Endothelial cell of umbilical vein (primary cell): ENCODE results near the gene RECQL5. TPM values are rescaled to one million over a fixed set of nuclear protein-coding genes. Genes with fewer than 3 reads are reported as not detected.

Source experiments
- BruUV-seq: library from RNA; stranded (reverse); fragments of 400-500 nt; replicated peaks from 2 replicates; lab custom pipeline; 2021; lab: Mats Ljungman, UMichigan
- CTCF ChIA-PET: fragments of 300-600, 350-600 bp; sonication (Branson Sonifier 250); formaldehyde crosslinking; loops from one replicate; lab custom pipeline; 2021; ENCODE audit warnings: antibody characterized with exemption, inconsistent platforms; lab: Charles Lee
- POLR2A ChIA-PET: fragments of 300-600, 350-600 bp; sonication (Branson Sonifier 250); formaldehyde crosslinking; loops from one replicate; lab custom pipeline; 2021; ENCODE audit warnings: antibody characterized with exemption, inconsistent platforms; lab: Charles Lee
- DNase-seq: peaks from one replicate; pipeline ENCODE4 v3.0.0-alpha.2; 2011; ENCODE audit warnings: low read depth, low spot score
- FAIRE-seq: peaks from 2 replicates; lab custom pipeline; 2011; peaks lifted over from hg19 to GRCh38; lab: Jason Lieb, UNC
- H2AFZ ChIP-seq: 2 replicates; pipeline ENCODE4 v1.6.0; 2012; ENCODE audit warnings: low read depth, low read length, control low read depth, inconsistent platforms
- H3K27ac ChIP-seq: 2 replicates; pipeline ENCODE4 v1.5.1; 2011; ENCODE audit warnings: low read depth, mild to moderate bottlenecking, control low read depth, low read length, moderate library complexity; ENCODE audit not compliant: insufficient read depth
- H3K27me3 ChIP-seq, 2 experiments: 2 replicates each; pipeline versions ENCODE4 v1.6.0 to v1.6.1; 2011; ENCODE audit warnings: low read length in 2 of 2, mixed read lengths in 1 of 2; ENCODE audit not compliant: control insufficient read depth in 2 of 2, insufficient read depth in 2 of 2
- H3K36me3 ChIP-seq, 2 experiments: 2 replicates in 1 of 2; 3 replicates in 1 of 2; pipeline ENCODE4 v1.5.1; 2011; ENCODE audit warnings: low read length in 2 of 2, mild to moderate bottlenecking in 1 of 2, moderate library complexity in 1 of 2; ENCODE audit not compliant: control insufficient read depth in 2 of 2, insufficient read depth in 2 of 2; ENCODE audit errors: extremely low read depth in 1 of 2
- H3K4me1 ChIP-seq: 3 replicates; pipeline ENCODE4 v1.5.1; 2011; ENCODE audit warnings: mild to moderate bottlenecking, low read length; ENCODE audit not compliant: control insufficient read depth, insufficient read depth; ENCODE audit errors: extremely low read depth
- H3K4me2 ChIP-seq: 2 replicates; pipeline ENCODE4 v1.6.1; 2011; ENCODE audit warnings: low read length, control low read depth, mixed read lengths; ENCODE audit not compliant: insufficient read depth
- H3K4me3 ChIP-seq, 3 experiments: fragments of 200-600 bp in 1 of 3; sonication (generic), shearing (Covaris generic) in 1 of 3; replicated peaks in 1 of 3; 2 replicates each; pipeline ENCODE4 v1.5.1; 2011 to 2016; ENCODE audit warnings: control low read depth in 3 of 3, low read length in 3 of 3, mild to moderate bottlenecking in 2 of 3, inconsistent platforms in 1 of 3, low read depth in 1 of 3, moderate library complexity in 1 of 3; ENCODE audit not compliant: insufficient read depth in 1 of 3
- H3K79me2 ChIP-seq: 2 replicates; pipeline ENCODE4 v1.6.0; 2012; ENCODE audit warnings: low read length, inconsistent platforms; ENCODE audit not compliant: control insufficient read depth, insufficient read depth
- H3K9ac ChIP-seq: replicated peaks from 2 replicates; pipeline ENCODE3; 2011; ENCODE audit warnings: low read length, control low read depth; ENCODE audit not compliant: insufficient read depth; ENCODE audit errors: extremely low read depth
- H3K9me1 ChIP-seq: replicated peaks from 3 replicates; pipeline ENCODE4 v1.6.0; 2011; ENCODE audit warnings: mild to moderate bottlenecking, low read length; ENCODE audit not compliant: control insufficient read depth, insufficient read depth; ENCODE audit errors: extremely low read depth
- H3K9me3 ChIP-seq: replicated peaks from 2 replicates; pipeline ENCODE4 v1.5.1; 2012; ENCODE audit warnings: low read length, inconsistent platforms; ENCODE audit not compliant: control insufficient read depth, insufficient read depth
- H4K20me1 ChIP-seq: replicated peaks from 2 replicates; pipeline ENCODE3; 2011; ENCODE audit warnings: mild to moderate bottlenecking, low read length; ENCODE audit not compliant: control insufficient read depth, insufficient read depth; ENCODE audit errors: extremely low read depth
- CTCF ChIP-seq, 2 donors: IDR thresholded peaks; 1 replicate in 1 of 2; 2 replicates in 1 of 2; pipeline ENCODE4 v1.5.1; 2011; ENCODE audit warnings: low read length in 2 of 2, mild to moderate bottlenecking in 2 of 2, moderate library complexity in 2 of 2, control low read depth in 1 of 2, inconsistent platforms in 1 of 2, low read depth in 1 of 2; ENCODE audit not compliant: insufficient read depth in 1 of 2; ENCODE audit errors: extremely low read depth in 1 of 2
- FOS ChIP-seq: IDR thresholded peaks from 2 replicates; pipeline ENCODE4 v1.6.1; 2011; ENCODE audit warnings: mild to moderate bottlenecking, low read length, moderate library complexity, borderline replicate concordance; ENCODE audit not compliant: insufficient read depth
- GATA2 ChIP-seq: IDR thresholded peaks from 2 replicates; pipeline ENCODE4 v1.7.0; 2011; ENCODE audit warnings: low read depth, mild to moderate bottlenecking, moderate library complexity, mixed read lengths, low read length; ENCODE audit not compliant: insufficient read length, insufficient read depth
- JUN ChIP-seq: IDR thresholded peaks from 2 replicates; pipeline ENCODE4 v1.6.1; 2011; ENCODE audit warnings: borderline replicate concordance, low read depth; ENCODE audit not compliant: insufficient read length, insufficient read depth
- POLR2AphosphoS5 ChIP-seq: IDR thresholded peaks from 2 replicates; pipeline ENCODE4 v1.6.1; 2012; ENCODE audit warnings: low read depth, mild to moderate bottlenecking, control low read depth, low read length, moderate library complexity; ENCODE audit not compliant: insufficient read depth
- dilution Hi-C: fragments of 300-500 bp; cut with MboI; formaldehyde crosslinking; loops from one replicate; pipeline ENCODE4 v1.15.0; 2019; ENCODE audit warnings: low sequenced_read_pairs; ENCODE audit not compliant: extremely low pct_ligation_motif_present
- intact Hi-C: fragments of 100-400 bp; cut with micrococcal nuclease; formaldehyde crosslinking; loops from one replicate; pipeline ENCODE4 v1.10.0; 2022
- polyA plus RNA-seq, 4 experiments: library from polyadenylated mRNA; depleted of rRNA in 3 of 4; stranded (reverse) in 3 of 4; unstranded in 1 of 4; fragments of >200 nt; gene quantifications; 2 replicates each; pipeline versions ENCODE4 v1.2.1 to v1.2.3, GENCODE V29; 2011 to 2012; ENCODE audit warnings: missing spikeins in 1 of 4
- total RNA-seq: library from RNA; stranded (reverse); gene quantifications from 2 replicates; pipeline ENCODE4 v1.2.3, GENCODE V29; 2021

The RECQL5 gene
- total and polyA plus RNA-seq, 2 donors (not counting 3 experiments of a cell fraction or from before 2014, with no cell fraction given): 21.3 to 30.7 TPM

DNA sequence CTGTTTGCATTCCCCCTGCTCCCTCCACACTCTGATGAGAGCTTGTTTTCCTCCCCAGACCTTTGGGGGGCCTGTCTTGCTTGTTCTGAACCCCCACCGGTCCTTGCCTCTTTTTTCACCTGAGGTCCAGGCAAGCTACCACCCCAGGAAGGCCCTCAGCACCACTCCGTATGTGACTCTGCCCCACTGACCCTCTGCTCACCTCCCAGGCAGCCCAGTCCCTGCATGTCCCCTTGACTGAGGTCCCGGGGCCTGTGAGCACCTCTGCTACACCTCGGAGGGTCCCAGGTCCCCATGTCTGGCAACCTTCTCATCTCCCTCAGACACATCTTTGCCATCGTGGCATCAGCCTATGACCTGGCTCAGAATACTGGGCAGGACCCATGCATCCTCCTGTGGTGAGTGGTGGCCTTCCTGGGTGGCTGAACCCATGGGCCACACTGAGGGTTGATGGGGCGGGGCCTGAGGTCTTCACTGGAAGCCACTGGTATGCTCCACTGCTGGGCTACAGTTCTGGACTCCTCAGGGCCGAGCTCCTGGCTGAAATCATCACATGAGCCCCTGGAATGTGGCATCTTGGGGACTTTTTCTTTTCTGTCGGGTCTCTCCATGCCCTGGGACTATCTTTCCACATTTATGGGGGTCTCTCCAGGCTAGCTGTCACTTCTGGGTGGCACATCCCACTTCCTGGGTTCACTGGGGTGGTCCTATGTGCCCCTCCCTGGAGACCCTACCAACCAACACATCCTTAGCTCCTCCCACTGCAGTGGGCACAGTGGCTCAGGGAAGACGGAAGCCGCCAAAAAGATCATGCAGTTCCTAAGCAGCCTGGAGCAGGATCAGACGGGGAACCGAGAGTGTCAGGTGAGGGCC lies 75.9 kb downstream of the RECQL5 start:
- Histone ChIP-seq H3K4me2 (no peak overlapping the region), H3K4me3 (no peak overlapping the region), H3K4me1 (peaks cover 3% of the 10 kb centered on the region), H4K20me1 (no peaks in the 10 kb centered on the region), H3K27me3 (no peaks in the 10 kb centered on the region), H3K79me2 (no peaks in the 10 kb centered on the region), H3K9me3 (no peaks in the 10 kb centered on the region), H3K27ac (no peak overlapping the region), H2AFZ (no peak overlapping the region), H3K36me3 (no peaks in the 10 kb centered on the region), H3K9me1 (no peaks in the 10 kb centered on the region), H3K9ac (no peak overlapping the region)
- TF ChIP-seq FOS: no peak
- no peak for TF ChIP-seq GATA2
- TF ChIP-seq POLR2AphosphoS5: no peak
- no peak for TF ChIP-seq CTCF (IDR thresholded peaks at IDR 0.05; ENCODE audit: extremely low read depth in 1 of 2, insufficient read depth in 1 of 2, low read depth in 1 of 2, low read length in 2 of 2)
- TF ChIP-seq JUN: no peak
- intact Hi-C loops (no loop called here), dilution Hi-C loops (no loop called here)
- no TSS peak for BruUV-seq
- CTCF ChIA-PET: interaction anchor here (0.9 to 4.9 kb wide), 6 partner anchors 11 to 157 kb away, joined by 3 to 29 read pairs (median 4); partner anchors contain the start of genes SMIM5 and TSEN54
- DNase-seq: no peak
- POLR2A ChIA-PET: no interaction called here
- FAIRE-seq: no peak
